ENCODE measurements around the gene ARHGAP10. TPM values are rescaled to one million over a fixed set of nuclear protein-coding genes. Genes with fewer than 3 reads are reported as not detected.

The ARHGAP10 gene
- total and polyA plus RNA-seq, 10 of the 15 experiments (the other 5 are each of a cell fraction or from before 2014, with no cell fraction given) = 1.3 to 25.8 (median 17.2) TPM

DNA sequence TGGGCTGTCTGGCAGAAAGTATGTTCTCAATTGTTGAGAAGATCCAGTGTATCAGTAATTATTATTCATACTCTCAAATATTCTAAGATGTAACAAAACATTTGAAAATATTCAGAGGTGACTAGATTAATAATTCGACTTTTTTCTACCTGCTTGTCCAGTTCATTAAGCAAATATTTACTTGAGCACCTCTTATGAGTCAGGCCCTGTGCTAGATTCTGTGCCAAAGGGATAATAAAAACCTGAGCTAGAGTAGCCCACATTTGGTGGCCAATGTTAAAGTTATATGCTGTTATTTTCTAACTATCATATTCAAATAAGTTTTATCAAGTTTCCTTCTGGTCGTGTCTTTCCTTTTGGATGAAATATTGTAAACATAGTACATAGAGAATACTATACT lies 58.5 kb downstream of the ARHGAP10 start (continued):
- TF ChIP-seq, protein P1, sequence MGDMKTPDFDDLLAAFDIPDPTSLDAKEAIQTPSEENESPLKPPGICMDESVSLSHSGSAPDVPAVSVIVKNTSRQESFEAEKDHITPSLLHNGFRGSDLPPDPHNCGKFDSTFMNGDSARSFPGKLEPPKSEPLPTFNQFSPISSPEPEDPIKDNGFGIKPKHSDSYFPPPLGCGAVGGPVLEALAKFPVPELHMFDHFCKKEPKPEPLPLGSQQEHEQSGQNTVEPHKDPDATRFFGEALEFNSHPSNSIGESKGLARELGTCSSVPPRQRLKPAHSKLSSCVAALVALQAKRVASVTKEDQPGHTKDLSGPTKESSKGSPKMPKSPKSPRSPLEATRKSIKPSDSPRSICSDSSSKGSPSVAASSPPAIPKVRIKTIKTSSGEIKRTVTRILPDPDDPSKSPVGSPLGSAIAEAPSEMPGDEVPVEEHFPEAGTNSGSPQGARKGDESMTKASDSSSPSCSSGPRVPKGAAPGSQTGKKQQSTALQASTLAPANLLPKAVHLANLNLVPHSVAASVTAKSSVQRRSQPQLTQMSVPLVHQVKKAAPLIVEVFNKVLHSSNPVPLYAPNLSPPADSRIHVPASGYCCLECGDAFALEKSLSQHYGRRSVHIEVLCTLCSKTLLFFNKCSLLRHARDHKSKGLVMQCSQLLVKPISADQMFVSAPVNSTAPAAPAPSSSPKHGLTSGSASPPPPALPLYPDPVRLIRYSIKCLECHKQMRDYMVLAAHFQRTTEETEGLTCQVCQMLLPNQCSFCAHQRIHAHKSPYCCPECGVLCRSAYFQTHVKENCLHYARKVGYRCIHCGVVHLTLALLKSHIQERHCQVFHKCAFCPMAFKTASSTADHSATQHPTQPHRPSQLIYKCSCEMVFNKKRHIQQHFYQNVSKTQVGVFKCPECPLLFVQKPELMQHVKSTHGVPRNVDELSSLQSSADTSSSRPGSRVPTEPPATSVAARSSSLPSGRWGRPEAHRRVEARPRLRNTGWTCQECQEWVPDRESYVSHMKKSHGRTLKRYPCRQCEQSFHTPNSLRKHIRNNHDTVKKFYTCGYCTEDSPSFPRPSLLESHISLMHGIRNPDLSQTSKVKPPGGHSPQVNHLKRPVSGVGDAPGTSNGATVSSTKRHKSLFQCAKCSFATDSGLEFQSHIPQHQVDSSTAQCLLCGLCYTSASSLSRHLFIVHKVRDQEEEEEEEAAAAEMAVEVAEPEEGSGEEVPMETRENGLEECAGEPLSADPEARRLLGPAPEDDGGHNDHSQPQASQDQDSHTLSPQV (IDR thresholded peaks at IDR 0.05) = no peak
- TF ChIP-seq, protein P2, sequence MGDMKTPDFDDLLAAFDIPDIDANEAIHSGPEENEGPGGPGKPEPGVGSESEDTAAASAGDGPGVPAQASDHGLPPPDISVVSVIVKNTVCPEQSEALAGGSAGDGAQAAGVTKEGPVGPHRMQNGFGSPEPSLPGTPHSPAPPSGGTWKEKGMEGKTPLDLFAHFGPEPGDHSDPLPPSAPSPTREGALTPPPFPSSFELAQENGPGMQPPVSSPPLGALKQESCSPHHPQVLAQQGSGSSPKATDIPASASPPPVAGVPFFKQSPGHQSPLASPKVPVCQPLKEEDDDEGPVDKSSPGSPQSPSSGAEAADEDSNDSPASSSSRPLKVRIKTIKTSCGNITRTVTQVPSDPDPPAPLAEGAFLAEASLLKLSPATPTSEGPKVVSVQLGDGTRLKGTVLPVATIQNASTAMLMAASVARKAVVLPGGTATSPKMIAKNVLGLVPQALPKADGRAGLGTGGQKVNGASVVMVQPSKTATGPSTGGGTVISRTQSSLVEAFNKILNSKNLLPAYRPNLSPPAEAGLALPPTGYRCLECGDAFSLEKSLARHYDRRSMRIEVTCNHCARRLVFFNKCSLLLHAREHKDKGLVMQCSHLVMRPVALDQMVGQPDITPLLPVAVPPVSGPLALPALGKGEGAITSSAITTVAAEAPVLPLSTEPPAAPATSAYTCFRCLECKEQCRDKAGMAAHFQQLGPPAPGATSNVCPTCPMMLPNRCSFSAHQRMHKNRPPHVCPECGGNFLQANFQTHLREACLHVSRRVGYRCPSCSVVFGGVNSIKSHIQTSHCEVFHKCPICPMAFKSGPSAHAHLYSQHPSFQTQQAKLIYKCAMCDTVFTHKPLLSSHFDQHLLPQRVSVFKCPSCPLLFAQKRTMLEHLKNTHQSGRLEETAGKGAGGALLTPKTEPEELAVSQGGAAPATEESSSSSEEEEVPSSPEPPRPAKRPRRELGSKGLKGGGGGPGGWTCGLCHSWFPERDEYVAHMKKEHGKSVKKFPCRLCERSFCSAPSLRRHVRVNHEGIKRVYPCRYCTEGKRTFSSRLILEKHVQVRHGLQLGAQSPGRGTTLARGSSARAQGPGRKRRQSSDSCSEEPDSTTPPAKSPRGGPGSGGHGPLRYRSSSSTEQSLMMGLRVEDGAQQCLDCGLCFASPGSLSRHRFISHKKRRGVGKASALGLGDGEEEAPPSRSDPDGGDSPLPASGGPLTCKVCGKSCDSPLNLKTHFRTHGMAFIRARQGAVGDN (IDR thresholded peaks at IDR 0.05) = no peak
- TF ChIP-seq ASH2L (IDR thresholded peaks at IDR 0.05; ENCODE audit: borderline replicate concordance, low read depth) = no peak

Data from GM12878 (cell line).